KMS-11 (cell line): ENCODE measurements around the gene CLTRN.

Experiments
- H2AFZ ChIP-seq: fragments of 200-600 bp; sonication (generic); 2 replicates; pipeline ENCODE4 v1.6.1; 2016; ENCODE audit warnings: antibody characterized with exemption, mixed run types, low read depth
- H3K27ac ChIP-seq: fragments of 200-600 bp; sonication (generic); 2 replicates; pipeline ENCODE4 v1.6.1; 2016; ENCODE audit warnings: mild to moderate bottlenecking, mixed run types
- H3K27me3 ChIP-seq: fragments of 200-600 bp; sonication (generic); 2 replicates; pipeline ENCODE4 v1.6.1; 2017; ENCODE audit warnings: mild to moderate bottlenecking, low read depth, mixed run types, moderate library complexity; ENCODE audit not compliant: insufficient read depth
- H3K36me3 ChIP-seq: fragments of 200-600 bp; sonication (generic); 2 replicates; pipeline ENCODE4 v1.6.1; 2017; ENCODE audit warnings: mild to moderate bottlenecking, mixed run types; ENCODE audit not compliant: insufficient read depth
- H3K4me1 ChIP-seq: fragments of 200-600 bp; sonication (generic); 2 replicates; pipeline ENCODE4 v1.6.1; 2016; ENCODE audit warnings: mild to moderate bottlenecking, low read depth, mixed run types; ENCODE audit not compliant: poor library complexity, severe bottlenecking
- H3K4me2 ChIP-seq: fragments of 200-600 bp; sonication (generic); 2 replicates; pipeline ENCODE4 v1.7.0; 2016; ENCODE audit warnings: mild to moderate bottlenecking, mixed run types
- H3K4me3 ChIP-seq: fragments of 200-600 bp; sonication (generic); IDR thresholded peaks from 2 replicates; pipeline ENCODE4 v1.6.1; 2017; ENCODE audit warnings: low read depth, low read length, mixed read lengths; ENCODE audit not compliant: insufficient read depth
- H3K79me2 ChIP-seq: fragments of 200-600 bp; sonication (generic); 2 replicates; pipeline ENCODE4 v1.6.1; 2016; ENCODE audit warnings: low read depth, mixed run types; ENCODE audit not compliant: insufficient read depth
- H3K9ac ChIP-seq: fragments of 200-600 bp; sonication (generic); 2 replicates; pipeline ENCODE4 v1.6.1; 2016; ENCODE audit warnings: mild to moderate bottlenecking, mixed run types
- H4K20me1 ChIP-seq: fragments of 200-600 bp; sonication (generic); 2 replicates; pipeline ENCODE4 v1.6.1; 2016; ENCODE audit warnings: mild to moderate bottlenecking, mixed run types; ENCODE audit not compliant: insufficient read depth
- TF ChIP-seq, protein P1 (sequence below): fragments of 200-600 bp; sonication (generic); conservative IDR thresholded peaks from 2 replicates; pipeline ENCODE4 v1.6.1; 2017; ENCODE audit warnings: low read depth, mild to moderate bottlenecking, antibody characterized with exemption, low read length, moderate library complexity, mixed read lengths

Gene CLTRN

DNA sequence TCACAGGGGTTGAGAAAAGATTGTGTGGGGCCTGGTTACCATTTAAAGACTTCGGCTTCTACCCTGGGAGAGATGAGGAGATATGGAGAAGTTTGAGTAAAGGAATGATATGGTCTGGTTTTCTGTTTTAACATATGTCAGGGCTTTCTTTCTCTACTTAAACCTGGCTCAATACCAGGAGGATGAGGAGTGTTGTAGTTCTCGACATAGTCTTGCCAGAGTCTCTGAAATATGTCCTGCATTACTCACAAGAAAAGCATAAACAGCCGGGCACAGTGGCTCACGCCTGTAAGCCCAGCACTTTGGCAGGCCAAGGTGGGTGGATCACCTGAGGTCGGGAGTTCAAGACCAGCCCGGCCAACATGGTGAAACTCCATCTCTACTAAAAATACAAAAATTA, 47.5 kb downstream of the CLTRN start:
- H4K20me1 ChIP-seq: no peaks in the 10 kb centered on the region
- no peak overlapping the region for H3K9ac ChIP-seq
- H3K79me2 ChIP-seq: no peaks in the 10 kb centered on the region
- no peaks in the 10 kb centered on the region for H3K4me1 ChIP-seq
- no peak overlapping the region for H2AFZ ChIP-seq
- H3K27ac ChIP-seq: no peak overlapping the region
- no peak overlapping the region for H3K4me2 ChIP-seq
- H3K36me3 ChIP-seq: no peaks in the 10 kb centered on the region
- no peaks in the 10 kb centered on the region for H3K27me3 ChIP-seq
- TF ChIP-seq, protein P1, sequence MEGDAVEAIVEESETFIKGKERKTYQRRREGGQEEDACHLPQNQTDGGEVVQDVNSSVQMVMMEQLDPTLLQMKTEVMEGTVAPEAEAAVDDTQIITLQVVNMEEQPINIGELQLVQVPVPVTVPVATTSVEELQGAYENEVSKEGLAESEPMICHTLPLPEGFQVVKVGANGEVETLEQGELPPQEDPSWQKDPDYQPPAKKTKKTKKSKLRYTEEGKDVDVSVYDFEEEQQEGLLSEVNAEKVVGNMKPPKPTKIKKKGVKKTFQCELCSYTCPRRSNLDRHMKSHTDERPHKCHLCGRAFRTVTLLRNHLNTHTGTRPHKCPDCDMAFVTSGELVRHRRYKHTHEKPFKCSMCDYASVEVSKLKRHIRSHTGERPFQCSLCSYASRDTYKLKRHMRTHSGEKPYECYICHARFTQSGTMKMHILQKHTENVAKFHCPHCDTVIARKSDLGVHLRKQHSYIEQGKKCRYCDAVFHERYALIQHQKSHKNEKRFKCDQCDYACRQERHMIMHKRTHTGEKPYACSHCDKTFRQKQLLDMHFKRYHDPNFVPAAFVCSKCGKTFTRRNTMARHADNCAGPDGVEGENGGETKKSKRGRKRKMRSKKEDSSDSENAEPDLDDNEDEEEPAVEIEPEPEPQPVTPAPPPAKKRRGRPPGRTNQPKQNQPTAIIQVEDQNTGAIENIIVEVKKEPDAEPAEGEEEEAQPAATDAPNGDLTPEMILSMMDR: no peak
- H3K4me3 ChIP-seq: no peak overlapping the region

DNA sequence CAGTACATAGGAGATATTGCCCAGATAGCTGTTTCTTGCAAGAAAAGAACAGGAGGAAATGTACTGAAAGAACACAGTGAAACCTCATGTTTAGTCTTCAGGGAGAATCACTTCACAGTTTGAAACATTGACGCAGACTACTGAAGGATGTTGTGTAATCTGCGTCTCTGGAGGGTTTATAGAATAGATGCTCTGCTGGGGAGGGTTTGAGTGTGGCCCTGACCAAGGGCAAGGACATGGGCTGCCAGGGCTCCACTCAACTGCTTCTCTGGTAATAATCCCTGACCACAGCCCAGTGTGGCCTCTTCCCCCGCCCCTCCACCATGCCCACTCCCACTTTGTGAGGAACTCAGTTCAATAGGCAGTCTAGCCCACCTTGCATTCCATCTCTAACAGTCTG, 48.1 kb downstream of the CLTRN start:
- TF ChIP-seq, protein P1: no peak
- Histone ChIP-seq H3K9ac (no peak overlapping the region), H3K4me2 (no peak overlapping the region), H3K4me3 (no peak overlapping the region), H2AFZ (no peak overlapping the region), H4K20me1 (no peaks in the 10 kb centered on the region), H3K4me1 (no peaks in the 10 kb centered on the region), H3K27ac (no peak overlapping the region), H3K27me3 (no peaks in the 10 kb centered on the region), H3K79me2 (no peaks in the 10 kb centered on the region), H3K36me3 (no peaks in the 10 kb centered on the region)

DNA sequence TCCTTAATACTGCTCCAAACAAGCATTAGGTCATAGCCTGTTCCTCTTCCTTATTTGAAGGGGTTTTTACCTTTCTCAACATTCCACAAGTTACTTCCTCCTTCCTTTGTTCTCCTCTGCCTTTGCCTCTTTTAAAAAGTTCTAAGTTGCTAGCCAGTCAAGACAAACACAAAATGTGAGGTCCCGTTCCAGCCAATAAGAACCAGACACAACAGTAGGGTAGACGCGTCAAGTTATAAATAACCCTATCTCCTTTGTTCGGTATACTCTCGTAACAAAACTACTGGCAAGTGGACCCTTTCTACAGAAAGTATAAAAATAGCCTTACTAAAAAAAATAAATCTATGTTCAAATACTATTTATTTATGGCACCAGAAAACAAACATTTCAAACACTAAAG, 57.5 kb downstream of the CLTRN start:
- no peak overlapping the region for H2AFZ ChIP-seq
- no peaks in the 10 kb centered on the region for H3K27me3 ChIP-seq
- H3K36me3 ChIP-seq: no peaks in the 10 kb centered on the region
- TF ChIP-seq, protein P1: no peak
- H3K4me3 ChIP-seq: no peak overlapping the region
- no peaks in the 10 kb centered on the region for H3K79me2 ChIP-seq
- H3K4me2 ChIP-seq: no peak overlapping the region
- no peak overlapping the region for H3K27ac ChIP-seq
- no peaks in the 10 kb centered on the region for H4K20me1 ChIP-seq
- H3K9ac ChIP-seq: no peak overlapping the region
- H3K4me1 ChIP-seq: peaks cover 16% of the 10 kb centered on the region

DNA sequence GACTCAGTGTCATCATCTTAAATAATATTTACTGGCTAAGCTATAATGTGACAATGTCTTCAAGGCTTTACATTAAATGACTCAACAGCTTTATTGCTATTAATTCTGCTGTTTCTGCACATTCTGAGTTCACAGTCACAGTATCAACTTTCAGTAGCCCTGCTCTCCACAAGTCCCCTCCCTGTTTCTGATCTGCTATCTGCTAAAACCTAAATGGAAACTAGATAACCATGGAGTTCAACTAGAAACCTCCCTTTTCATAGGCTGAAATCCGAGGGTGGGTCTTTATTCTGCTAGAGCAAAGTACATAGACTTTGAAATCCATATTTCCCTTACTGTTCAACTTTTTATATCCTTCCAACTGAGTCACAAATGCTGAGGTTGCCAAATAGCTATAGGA, 58.5 kb downstream of the CLTRN start:
- Histone ChIP-seq H3K4me2 (peak overlapping the region; percentile 7; the same call in 1 of the 2 replicates), H3K4me3 (no peak overlapping the region), H3K4me1 (peaks cover 16% of the 10 kb centered on the region), H4K20me1 (no peaks in the 10 kb centered on the region), H3K27me3 (no peaks in the 10 kb centered on the region), H3K79me2 (no peaks in the 10 kb centered on the region), H2AFZ (no peak overlapping the region), H3K27ac (no peak overlapping the region), H3K36me3 (no peaks in the 10 kb centered on the region), H3K9ac (no peak overlapping the region)
- TF ChIP-seq, protein P1: no peak
